Right lobe of liver (tissue), 4 donors: ENCODE measurements around the gene RAB1B.

ENCODE experiments used
- CTCF ChIP-seq, 4 donors: fragments of 200-600 bp in 3 of 4; fragments of 450-650 bp in 1 of 4; IDR thresholded peaks; one replicate each; pipeline versions ENCODE4 v1.5.1 to v1.8.0; 2016 to 2022; ENCODE audit warnings: antibody characterized with exemption in 4 of 4, mild to moderate bottlenecking in 2 of 4
- POLR2A ChIP-seq: fragments of 450-650 bp; IDR thresholded peaks from one replicate; pipeline ENCODE4 v1.6.1; 2017; ENCODE audit warnings: antibody characterized with exemption, mild to moderate bottlenecking
- donor health status: DM: no; HTN: no; CAD: no.
- donor health status: DM: no; HTN: no; CAD: no.
- donor health status: DM: no; HTN: yes; CAD: no.

GRCh38 chr11:66322732-66323427 lies 54.4 kb downstream of the RAB1B start:
- TF ChIP-seq CTCF (IDR thresholded peaks at IDR 0.05) (no peak), POLR2A (no peak)
